K562 (cell line): ENCODE results near the gene TTBK1.

ENCODE experiments used
- FOXP1 ChIP-seq: sonication (generic); formaldehyde crosslinking; IDR thresholded peaks from 2 replicates; pipeline ENCODE4 v1.8.0; 2022; ENCODE audit warnings: mild to moderate bottlenecking, missing genetic modification reagents
- L3MBTL2 ChIP-seq: fragments of 450-650 bp; IDR thresholded peaks from 2 replicates; pipeline ENCODE4 v1.6.1; 2016; ENCODE audit warnings: mild to moderate bottlenecking, moderate library complexity
- PHB2 ChIP-seq: fragments of 450-650 bp; IDR thresholded peaks from 2 replicates; pipeline ENCODE4 v1.6.1; 2017; ENCODE audit warnings: low read depth
- RBFOX2 ChIP-seq: fragments of 200-400 bp; formaldehyde crosslinking; IDR thresholded peaks from 2 replicates; pipeline ENCODE4 v1.6.1; 2017; ENCODE audit warnings: low read depth, mild to moderate bottlenecking, low read length, moderate library complexity
- RBM15 ChIP-seq: fragments of 200-400 bp; formaldehyde crosslinking; IDR thresholded peaks from 2 replicates; pipeline ENCODE4 v1.6.1; 2018; ENCODE audit warnings: mild to moderate bottlenecking, low read length, moderate library complexity; ENCODE audit not compliant: insufficient read depth
- SREBF2 ChIP-seq: sonication (generic); formaldehyde crosslinking; IDR thresholded peaks from 2 replicates; pipeline ENCODE4 v1.4.0; 2020; ENCODE audit warnings: mild to moderate bottlenecking, missing genetic modification reagents
- ZBED1 ChIP-seq: IDR thresholded peaks from 2 replicates; pipeline ENCODE4 v1.6.1; 2014

- TF ChIP-seq L3MBTL2 (no peak), RBFOX2 (no peak), ZBED1 (no peak), SREBF2 (CRISPR knock-in tag) (no peak), RBM15 (no peak), FOXP1 (CRISPR knock-in tag) (no peak), PHB2 (no peak)
These were observed 38.8 kb downstream of the TTBK1 start for GRCh38 chr6:43282060-43282459.
